Left ventricle myocardium inferior (tissue), 1 donor: ENCODE data around the gene KANK2. TPM values are rescaled to one million over a fixed set of nuclear protein-coding genes. Genes with fewer than 3 reads are reported as not detected.

ENCODE experiments used
- DNase-seq: peaks from one replicate; pipeline ENCODE4 v3.0.0-alpha.2; 2020
- H3K27ac ChIP-seq: fragments of 200-600 bp; replicated peaks from 2 replicates; pipeline ENCODE4 v1.8.0; 2021
- H3K27me3 ChIP-seq: fragments of 200-600 bp; 2 replicates; pipeline ENCODE4 v1.8.0; 2021; ENCODE audit warnings: low read depth
- H3K36me3 ChIP-seq: fragments of 200-600 bp; 2 replicates; pipeline ENCODE4 v1.8.0; 2021
- H3K4me1 ChIP-seq: fragments of 200-600 bp; 2 replicates; pipeline ENCODE4 v1.8.0; 2021
- H3K4me3 ChIP-seq: fragments of 200-600 bp; 2 replicates; pipeline ENCODE4 v1.8.0; 2021; ENCODE audit warnings: mild to moderate bottlenecking, moderate library complexity
- H3K9me3 ChIP-seq: fragments of 200-600 bp; replicated peaks from 2 replicates; pipeline ENCODE4 v1.8.0; 2021
- intact Hi-C: fragments of 100-400 bp; cut with micrococcal nuclease; formaldehyde crosslinking; loops from one replicate; pipeline ENCODE4 v1.11.0; 2022
- total RNA-seq: library from RNA; stranded (reverse); fragmentation: NEBNext Ultra II Directional; extraction: Animal tissue kit (Norgen Biotek cat#: 25700); gene quantifications from one replicate; pipeline ENCODE4 v1.2.1, GENCODE V29; 2021
- TF ChIP-seq, protein P1 (sequence below): fragments of 200-600 bp; IDR thresholded peaks from 2 replicates; pipeline ENCODE4 v1.8.0; 2021; ENCODE audit warnings: antibody characterized with exemption, mild to moderate bottlenecking, borderline replicate concordance
- donor health status: DM: no; HTN: yes; CAD: no; lungs with severe emphysema.

The KANK2 gene
- total RNA-seq, 1 donor from 2014 or later, result 326 TPM

DNA sequence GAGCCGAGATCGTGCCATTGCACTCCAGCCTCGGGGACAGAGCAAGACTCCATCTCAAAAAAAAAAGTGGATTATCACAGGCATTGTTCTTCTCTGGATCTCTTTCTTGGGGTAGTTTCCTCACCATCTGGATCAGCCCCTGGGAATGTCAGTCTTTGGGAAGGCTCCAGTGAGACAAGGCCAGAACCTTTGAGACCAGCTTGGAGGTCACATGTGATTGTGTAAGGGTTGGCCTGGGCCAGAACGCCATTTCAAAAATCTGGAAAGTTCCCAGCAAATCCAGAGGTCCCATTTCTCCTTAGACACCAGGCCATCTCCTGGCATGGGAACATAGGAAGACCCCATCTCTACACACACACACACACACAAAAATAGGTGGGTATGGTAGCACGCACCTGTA, 27.8 kb upstream of the KANK2 start:
- H3K9me3 ChIP-seq, result peaks cover 11% of the 10 kb centered on the region
- DNase-seq, result no peak
- peak overlapping the region; percentile 48 for H3K27ac ChIP-seq
- intact Hi-C loops, result no loop called here
- TF ChIP-seq, protein P1, sequence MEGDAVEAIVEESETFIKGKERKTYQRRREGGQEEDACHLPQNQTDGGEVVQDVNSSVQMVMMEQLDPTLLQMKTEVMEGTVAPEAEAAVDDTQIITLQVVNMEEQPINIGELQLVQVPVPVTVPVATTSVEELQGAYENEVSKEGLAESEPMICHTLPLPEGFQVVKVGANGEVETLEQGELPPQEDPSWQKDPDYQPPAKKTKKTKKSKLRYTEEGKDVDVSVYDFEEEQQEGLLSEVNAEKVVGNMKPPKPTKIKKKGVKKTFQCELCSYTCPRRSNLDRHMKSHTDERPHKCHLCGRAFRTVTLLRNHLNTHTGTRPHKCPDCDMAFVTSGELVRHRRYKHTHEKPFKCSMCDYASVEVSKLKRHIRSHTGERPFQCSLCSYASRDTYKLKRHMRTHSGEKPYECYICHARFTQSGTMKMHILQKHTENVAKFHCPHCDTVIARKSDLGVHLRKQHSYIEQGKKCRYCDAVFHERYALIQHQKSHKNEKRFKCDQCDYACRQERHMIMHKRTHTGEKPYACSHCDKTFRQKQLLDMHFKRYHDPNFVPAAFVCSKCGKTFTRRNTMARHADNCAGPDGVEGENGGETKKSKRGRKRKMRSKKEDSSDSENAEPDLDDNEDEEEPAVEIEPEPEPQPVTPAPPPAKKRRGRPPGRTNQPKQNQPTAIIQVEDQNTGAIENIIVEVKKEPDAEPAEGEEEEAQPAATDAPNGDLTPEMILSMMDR, result no peak
- no peaks in the 10 kb centered on the region for H3K27me3 ChIP-seq
- no peak overlapping the region for H3K4me3 ChIP-seq
- no peaks in the 10 kb centered on the region for H3K4me1 ChIP-seq
- peaks cover 83% of the 10 kb centered on the region for H3K36me3 ChIP-seq

DNA sequence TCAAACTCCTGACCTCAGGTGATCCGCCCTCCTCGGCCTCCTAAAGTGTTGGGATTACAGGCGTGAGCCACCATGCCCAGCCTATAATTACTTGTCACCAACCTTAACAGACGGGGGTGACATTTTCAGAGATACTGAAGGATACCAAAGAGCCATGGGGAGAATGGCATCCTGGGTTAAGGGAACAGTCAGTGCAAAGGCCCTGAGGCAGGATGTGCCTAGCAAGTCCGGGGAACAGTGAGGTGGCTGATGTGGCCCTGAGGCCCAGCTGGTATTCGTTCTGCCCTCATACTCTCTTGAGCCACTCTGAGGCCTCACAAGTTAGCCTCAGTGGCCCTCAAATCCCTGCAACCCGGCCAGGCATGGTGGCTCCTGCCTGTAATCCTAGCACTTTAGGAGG, 27.1 kb upstream of the KANK2 start:
- H3K4me3 ChIP-seq, result no peak overlapping the region
- no peaks in the 10 kb centered on the region for H3K27me3 ChIP-seq
- intact Hi-C loops, result no loop called here
- peaks cover 11% of the 10 kb centered on the region for H3K9me3 ChIP-seq
- peaks cover 81% of the 10 kb centered on the region for H3K36me3 ChIP-seq
- no peak for DNase-seq
- peak overlapping the region; percentile 19 for H3K27ac ChIP-seq
- no peaks in the 10 kb centered on the region for H3K4me1 ChIP-seq
- TF ChIP-seq, protein P1, result no peak

DNA sequence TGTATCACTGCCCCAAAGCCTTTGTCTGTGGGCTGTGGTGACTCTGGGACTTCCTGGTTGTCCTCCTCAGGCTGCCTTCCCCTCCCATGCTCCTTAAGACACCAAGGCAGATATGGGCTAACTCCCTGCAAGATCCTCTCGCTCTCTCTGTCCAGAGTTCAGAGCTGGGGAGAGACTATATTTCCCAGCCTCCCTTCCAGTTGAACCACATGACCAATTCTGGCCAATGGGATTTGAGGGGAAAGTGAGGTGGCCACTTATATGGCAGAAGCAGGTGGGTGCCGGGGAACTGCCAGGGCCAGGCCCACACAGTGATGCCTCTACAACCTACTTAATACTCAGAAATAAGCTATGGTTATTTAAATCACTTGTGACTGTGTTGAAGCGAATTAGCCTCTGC, 25.9 kb upstream of the KANK2 start:
- intact Hi-C loops, result no loop called here
- peaks cover 77% of the 10 kb centered on the region for H3K36me3 ChIP-seq
- TF ChIP-seq, protein P1, result no peak

DNA sequence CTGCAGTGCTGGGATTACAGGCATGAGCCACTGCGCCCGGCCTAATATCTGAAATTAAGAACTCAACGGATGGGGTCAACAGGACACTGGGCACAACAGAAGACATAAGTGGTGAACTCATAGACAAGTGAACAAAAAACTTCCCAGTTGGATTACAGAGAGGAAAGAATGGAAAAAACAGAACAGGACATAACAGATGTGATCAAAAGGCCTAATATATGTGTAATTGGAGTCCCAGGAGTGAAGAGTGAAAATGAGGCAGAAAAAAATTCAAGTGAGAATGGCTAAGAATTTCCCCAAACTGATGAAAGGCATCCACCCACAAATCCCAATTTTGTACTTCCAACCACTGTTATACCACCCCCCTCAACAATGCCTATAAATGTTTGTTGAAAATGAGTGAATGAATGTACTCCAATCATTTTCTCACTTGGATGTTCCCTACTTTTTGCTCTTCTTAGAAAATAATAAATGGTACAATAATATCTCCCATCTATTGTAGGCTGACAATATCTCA, 23.8 kb upstream of the KANK2 start:
- DNase-seq, result no peak
- H3K27me3 ChIP-seq, result no peaks in the 10 kb centered on the region
- intact Hi-C loops, result no loop called here
- H3K4me3 ChIP-seq, result no peak overlapping the region
- no peaks in the 10 kb centered on the region for H3K4me1 ChIP-seq
- TF ChIP-seq, protein P1, result no peak
- no peak overlapping the region for H3K27ac ChIP-seq
- H3K36me3 ChIP-seq, result peaks cover 78% of the 10 kb centered on the region
- H3K9me3 ChIP-seq, result peaks cover 11% of the 10 kb centered on the region

More for the DNA sequence above, 25.9 kb upstream of the KANK2 start:
- Histone ChIP-seq H3K9me3 (peaks cover 11% of the 10 kb centered on the region), H3K27me3 (no peaks in the 10 kb centered on the region), H3K4me3 (no peak overlapping the region), H3K27ac (no peak overlapping the region), H3K4me1 (no peaks in the 10 kb centered on the region)
- no peak for DNase-seq

DNA sequence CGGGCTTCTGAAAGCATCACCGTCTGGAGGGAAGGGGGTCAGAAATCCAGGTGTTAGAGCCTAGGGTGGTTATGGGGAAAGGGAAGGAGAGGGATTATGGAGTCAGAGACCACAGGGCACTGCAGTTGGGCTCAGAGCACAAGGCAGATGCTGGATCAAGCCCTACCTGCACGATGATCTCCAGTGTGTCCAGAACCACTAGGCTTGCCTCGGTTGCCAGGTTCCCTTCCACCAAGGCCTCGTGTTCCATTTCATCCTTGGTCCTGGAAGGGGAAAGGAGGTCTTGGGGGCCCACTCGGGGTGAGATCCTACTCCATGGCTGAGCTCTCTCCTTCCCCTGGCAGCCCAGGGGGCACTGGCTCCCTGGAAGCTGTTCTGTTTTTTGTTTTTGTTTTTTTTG, 17.0 kb upstream of the KANK2 start:
- no peaks in the 10 kb centered on the region for H3K9me3 ChIP-seq
- TF ChIP-seq, protein P1, result no peak
- no peaks in the 10 kb centered on the region for H3K4me1 ChIP-seq
- H3K36me3 ChIP-seq, result peaks cover 70% of the 10 kb centered on the region
- intact Hi-C loops, result no loop called here
- DNase-seq, result no peak
- no peak overlapping the region for H3K4me3 ChIP-seq
- H3K27me3 ChIP-seq, result no peaks in the 10 kb centered on the region
- H3K27ac ChIP-seq, result no peak overlapping the region

DNA sequence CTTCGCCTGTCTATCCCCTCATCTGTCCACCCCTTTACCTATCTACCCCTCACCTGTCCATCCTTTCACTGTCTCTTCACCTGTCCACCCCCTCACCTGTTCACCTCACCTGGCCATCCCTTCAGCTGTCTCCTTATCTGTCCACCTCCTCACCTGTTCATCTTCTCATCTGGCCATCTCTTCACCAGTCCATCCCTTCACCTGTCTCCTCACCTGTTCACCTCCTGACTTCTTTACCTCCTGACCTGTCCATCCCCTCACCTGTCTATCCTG, 13.2 kb upstream of the KANK2 start:
- TF ChIP-seq, protein P1, result no peak
- H3K9me3 ChIP-seq, result no peaks in the 10 kb centered on the region
- H3K27me3 ChIP-seq, result no peaks in the 10 kb centered on the region
- H3K4me1 ChIP-seq, result no peaks in the 10 kb centered on the region
- no peak overlapping the region for H3K27ac ChIP-seq
- no peak for DNase-seq
- no peak overlapping the region for H3K4me3 ChIP-seq
- intact Hi-C loops, result no loop called here
- peaks cover 79% of the 10 kb centered on the region for H3K36me3 ChIP-seq
